PC-9 (cell line): ENCODE measurements around the gene AKR1B1.

Source experiments
- EZH2 ChIP-seq: fragments of 200-600 bp; sonication (generic); IDR thresholded peaks from 2 replicates; pipeline ENCODE4 v1.8.0; 2017; ENCODE audit warnings: antibody characterized with exemption, low read depth
- TF ChIP-seq, protein P1 (sequence below): fragments of 200-600 bp; sonication (generic); conservative IDR thresholded peaks from 2 replicates; pipeline ENCODE4 v1.6.1; 2017; ENCODE audit warnings: mixed run types, antibody characterized with exemption, mild to moderate bottlenecking, moderate library complexity

GRCh38 chr7:134473861-134474291 lies 15.0 kb upstream of the AKR1B1 start:
- TF ChIP-seq EZH2 = no peak
- TF ChIP-seq, protein P1, sequence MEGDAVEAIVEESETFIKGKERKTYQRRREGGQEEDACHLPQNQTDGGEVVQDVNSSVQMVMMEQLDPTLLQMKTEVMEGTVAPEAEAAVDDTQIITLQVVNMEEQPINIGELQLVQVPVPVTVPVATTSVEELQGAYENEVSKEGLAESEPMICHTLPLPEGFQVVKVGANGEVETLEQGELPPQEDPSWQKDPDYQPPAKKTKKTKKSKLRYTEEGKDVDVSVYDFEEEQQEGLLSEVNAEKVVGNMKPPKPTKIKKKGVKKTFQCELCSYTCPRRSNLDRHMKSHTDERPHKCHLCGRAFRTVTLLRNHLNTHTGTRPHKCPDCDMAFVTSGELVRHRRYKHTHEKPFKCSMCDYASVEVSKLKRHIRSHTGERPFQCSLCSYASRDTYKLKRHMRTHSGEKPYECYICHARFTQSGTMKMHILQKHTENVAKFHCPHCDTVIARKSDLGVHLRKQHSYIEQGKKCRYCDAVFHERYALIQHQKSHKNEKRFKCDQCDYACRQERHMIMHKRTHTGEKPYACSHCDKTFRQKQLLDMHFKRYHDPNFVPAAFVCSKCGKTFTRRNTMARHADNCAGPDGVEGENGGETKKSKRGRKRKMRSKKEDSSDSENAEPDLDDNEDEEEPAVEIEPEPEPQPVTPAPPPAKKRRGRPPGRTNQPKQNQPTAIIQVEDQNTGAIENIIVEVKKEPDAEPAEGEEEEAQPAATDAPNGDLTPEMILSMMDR = no peak
